ENCODE results near the gene TAB2.

Gene TAB2

DNA sequence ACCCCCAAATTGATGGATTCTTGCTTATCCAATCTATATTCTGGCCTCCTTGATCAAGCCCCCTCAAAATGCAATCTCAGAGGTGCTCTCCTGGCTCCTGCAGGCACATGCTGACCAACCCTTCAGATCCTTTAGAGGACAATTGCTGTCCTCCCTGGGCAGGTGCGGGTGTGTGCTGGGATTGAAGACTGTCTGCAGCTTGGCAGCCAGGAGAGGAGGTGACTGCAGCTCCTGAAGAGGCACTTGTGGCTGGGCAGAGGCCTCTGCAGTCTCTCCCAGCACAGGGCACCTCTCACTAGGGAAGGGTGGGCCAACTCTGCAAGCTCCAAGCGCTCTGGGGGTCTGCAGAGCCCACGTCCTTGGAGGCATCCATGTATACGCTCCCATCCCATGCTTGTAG, 111.1 kb downstream of the TAB2 start:
- TF ChIP-seq, protein P1, sequence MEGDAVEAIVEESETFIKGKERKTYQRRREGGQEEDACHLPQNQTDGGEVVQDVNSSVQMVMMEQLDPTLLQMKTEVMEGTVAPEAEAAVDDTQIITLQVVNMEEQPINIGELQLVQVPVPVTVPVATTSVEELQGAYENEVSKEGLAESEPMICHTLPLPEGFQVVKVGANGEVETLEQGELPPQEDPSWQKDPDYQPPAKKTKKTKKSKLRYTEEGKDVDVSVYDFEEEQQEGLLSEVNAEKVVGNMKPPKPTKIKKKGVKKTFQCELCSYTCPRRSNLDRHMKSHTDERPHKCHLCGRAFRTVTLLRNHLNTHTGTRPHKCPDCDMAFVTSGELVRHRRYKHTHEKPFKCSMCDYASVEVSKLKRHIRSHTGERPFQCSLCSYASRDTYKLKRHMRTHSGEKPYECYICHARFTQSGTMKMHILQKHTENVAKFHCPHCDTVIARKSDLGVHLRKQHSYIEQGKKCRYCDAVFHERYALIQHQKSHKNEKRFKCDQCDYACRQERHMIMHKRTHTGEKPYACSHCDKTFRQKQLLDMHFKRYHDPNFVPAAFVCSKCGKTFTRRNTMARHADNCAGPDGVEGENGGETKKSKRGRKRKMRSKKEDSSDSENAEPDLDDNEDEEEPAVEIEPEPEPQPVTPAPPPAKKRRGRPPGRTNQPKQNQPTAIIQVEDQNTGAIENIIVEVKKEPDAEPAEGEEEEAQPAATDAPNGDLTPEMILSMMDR (IDR thresholded peaks at IDR 0.05; ENCODE audit: insufficient read depth, missing control alignments), result no peak
- no peak for FAIRE-seq
- DNase-seq (ENCODE audit: insufficient read length, low spot score), result no peak

DNA sequence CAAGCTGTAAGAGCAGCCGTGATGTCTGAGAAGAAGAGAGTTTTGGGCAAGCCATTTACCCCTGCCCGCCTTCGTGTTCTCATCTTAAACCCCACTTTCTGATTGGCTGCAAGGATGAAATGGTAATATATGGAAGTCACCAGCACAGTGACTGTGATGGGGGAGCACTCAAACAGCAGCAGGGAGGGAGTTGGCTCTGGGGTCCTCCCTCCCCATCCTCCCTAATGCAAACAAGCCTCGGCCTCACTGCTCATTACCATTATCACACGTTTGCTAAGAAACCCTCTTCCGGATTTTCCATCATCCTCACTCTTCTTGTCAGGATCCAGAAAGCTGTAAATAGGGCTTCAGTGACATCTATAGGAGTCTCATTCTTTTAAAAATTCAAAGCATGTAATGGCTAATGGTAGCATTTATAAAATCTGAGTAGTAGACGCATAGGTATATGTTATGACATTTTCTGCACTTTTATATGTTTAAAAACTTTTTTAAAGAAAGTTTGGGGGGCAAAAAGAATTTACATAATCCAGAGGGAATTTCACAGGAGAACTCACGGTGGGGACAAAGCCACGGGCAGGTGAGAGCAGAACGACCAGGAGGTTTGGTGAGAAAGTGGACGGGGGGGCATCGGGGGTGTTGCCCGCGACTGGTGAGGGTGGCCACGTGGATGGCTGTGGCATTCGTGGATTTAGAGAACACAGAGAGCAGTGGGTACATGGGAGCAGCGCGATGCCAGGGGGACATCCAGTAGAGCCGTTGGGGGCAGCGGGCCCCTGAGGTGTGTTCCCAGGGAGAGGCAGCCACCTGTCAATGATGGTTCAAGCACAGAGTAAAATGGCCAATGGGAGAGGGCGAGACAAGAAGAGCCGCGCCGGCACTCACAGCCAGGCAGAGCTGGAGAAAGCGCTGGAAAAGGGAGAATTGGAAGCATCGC, 112.2 kb downstream of the TAB2 start:
- DNase-seq (ENCODE audit: insufficient read length, low spot score) (no peak), FAIRE-seq (no peak)
- TF ChIP-seq, protein P1 (IDR thresholded peaks at IDR 0.05; ENCODE audit: insufficient read depth, missing control alignments), result no peak

DNA sequence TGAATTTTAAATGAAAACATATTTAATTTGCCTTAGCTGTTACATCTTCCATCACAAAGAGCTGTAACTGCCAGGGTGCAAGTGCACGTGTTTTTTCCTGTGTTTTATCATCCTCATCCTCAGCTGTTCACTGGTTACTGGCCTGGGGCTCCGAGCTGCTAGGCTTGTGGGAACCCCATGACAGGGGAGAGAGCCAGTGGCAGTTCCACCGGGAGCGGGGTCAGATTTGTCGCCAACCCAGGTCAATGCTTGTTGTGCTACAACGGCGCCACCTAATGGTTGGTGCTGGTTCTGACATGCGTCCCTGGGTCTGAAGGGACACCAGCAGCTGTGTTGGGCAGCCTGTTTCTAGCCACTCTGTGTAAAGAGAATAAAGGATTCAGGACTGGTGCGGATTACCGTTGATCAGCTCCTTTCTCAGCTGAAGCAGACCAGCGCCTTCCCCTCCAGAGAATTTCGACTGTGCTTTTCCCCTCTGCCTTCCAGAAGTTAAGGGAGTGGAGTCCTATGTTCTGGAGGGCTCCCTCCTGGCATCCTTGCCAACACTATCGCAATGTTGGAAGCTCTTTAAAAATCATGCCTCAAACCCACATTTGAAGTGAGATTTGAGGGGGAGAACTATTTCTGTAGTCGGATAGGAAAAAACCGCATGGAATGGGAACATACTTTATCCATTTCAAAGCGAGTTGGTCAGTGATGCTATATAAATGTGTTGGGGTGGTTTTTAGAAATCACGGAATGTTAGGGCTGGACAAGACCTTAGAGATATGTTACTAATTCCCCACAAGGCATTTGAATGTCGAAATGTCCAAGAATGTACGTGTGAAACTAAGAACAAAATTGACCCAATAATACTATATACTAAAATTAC, 114.6 kb downstream of the TAB2 start:
- peak; percentile 73 for DNase-seq (ENCODE audit: insufficient read length, low spot score)
- TF ChIP-seq, protein P1 (IDR thresholded peaks at IDR 0.05; ENCODE audit: insufficient read depth, missing control alignments), result peak; percentile 94
- FAIRE-seq, result no peak

DNA sequence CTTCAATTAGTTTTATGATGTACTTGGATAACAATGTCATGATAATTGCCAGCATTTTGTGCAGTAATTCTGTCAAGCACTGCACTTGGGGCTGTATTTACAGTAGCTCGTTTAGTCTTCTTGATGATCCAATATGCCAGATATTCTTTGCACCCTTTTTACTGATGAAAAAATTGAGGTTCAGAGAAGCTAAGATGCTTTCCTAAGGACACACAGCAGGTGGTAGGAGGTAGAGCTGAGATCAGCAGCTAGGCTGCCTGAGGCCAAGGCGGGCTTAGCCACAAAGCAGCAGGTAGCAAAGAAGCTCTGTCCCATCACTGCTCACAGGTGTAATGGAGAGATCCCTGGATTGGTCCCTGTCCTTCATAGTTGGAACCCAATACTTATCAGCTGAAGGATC, 115.9 kb downstream of the TAB2 start:
- TF ChIP-seq, protein P1 (IDR thresholded peaks at IDR 0.05; ENCODE audit: insufficient read depth, missing control alignments), result no peak
- FAIRE-seq, result no peak
- no peak for DNase-seq (ENCODE audit: insufficient read length, low spot score)

DNA sequence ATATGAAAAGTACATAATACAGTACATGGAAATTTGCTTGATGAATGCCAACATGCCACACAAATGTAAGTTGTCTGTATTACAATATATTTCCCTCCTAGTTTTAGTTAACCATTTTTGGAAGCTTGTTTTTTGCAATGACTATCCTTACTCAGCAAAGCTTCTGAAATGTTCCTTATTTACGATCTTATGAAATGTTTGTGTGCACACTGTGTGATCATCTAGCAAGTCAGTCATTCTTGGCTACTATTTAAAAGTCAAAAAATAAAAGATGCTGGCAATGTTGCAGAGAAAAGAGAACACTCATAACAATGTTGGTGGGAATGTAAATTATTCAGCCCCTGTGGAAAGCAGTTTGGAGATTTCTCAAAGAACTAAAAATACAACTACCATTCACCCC, 116.4 kb downstream of the TAB2 start:
- FAIRE-seq, result no peak
- no peak for DNase-seq (ENCODE audit: insufficient read length, low spot score)
- TF ChIP-seq, protein P1 (IDR thresholded peaks at IDR 0.05; ENCODE audit: insufficient read depth, missing control alignments), result no peak

DNA sequence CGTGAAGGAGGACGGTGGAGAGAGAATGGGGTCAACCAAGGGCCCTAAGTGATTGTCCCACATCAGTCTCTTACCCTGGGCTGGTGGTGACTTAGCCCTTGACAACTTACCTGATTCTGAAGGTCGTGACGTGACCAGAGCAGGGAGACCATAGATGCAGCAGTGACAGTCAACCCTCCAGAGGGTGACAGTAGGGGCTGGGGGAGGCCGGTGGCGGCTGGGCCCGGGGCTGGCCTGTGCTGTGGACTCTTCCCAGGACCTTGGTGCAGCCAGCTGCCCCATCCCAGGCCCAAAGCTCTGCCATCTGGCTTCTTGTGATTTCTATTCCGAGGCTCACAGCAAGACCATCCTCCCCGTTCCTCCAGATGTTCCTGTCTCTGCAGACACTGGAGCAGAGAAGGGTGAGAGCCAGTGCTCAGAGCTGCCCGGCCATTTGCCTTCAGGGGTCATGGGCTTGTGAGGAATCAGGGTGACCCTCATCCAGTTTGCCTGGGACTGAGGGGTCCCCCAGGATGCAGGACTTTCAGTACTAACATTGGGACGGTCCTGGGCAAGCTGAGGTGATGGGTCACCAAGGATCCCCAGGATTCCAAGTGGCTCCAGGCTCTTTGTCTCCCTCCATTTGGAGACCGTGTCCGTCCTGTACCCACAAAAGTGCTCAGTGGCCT, 118.5 kb downstream of the TAB2 start:
- no peak for FAIRE-seq

More for the DNA sequence above, 118.5 kb downstream of the TAB2 start:
- DNase-seq (ENCODE audit: insufficient read length, low spot score), result no peak
- TF ChIP-seq, protein P1 (IDR thresholded peaks at IDR 0.05; ENCODE audit: insufficient read depth, missing control alignments), result no peak

Measured in D721Med (cell line).